HEK293T (cell line): ENCODE measurements around the gene COX5B.
A peak's percentile ranks its signal among the peaks of the same experiment; 100 is the strongest.
"Not testable (repeated sequence)": the region's sequence is repeated elsewhere in the genome, so short reads cannot be mapped to it uniquely, and the experiment has no call there.

ENCODE experiments used
- CTCF ChIA-PET: fragments of 350-600 bp; formaldehyde crosslinking; extraction: SDS; loops from one replicate; lab custom pipeline; 2021; ENCODE audit warnings: antibody characterized with exemption, inconsistent platforms; lab: Yijun Ruan, JAX
- POLR2A ChIA-PET: fragments of 350-600 bp; formaldehyde crosslinking; extraction: SDS; loops from one replicate; lab custom pipeline; 2020; ENCODE audit warnings: antibody characterized with exemption, inconsistent platforms; lab: Yijun Ruan, JAX
- DNase-seq: peaks from one replicate; pipeline ENCODE4 v3.0.0; 2012; ENCODE audit warnings: mixed read lengths; ENCODE audit errors: extremely low spot score
- ARNT ChIP-seq: fragments of 450-650 bp; IDR thresholded peaks from 2 replicates; pipeline ENCODE4 v1.6.1; 2017; ENCODE audit warnings: mild to moderate bottlenecking
- BHLHE40 ChIP-seq: fragments of 450-650 bp; IDR thresholded peaks from 2 replicates; pipeline ENCODE4 v1.6.1; 2016; ENCODE audit warnings: mild to moderate bottlenecking, moderate library complexity, borderline replicate concordance
- CTBP1 ChIP-seq: fragments of 450-650 bp; IDR thresholded peaks from 2 replicates; pipeline ENCODE4 v1.6.1; 2016; ENCODE audit warnings: borderline replicate concordance
- ELF4 ChIP-seq: fragments of 450-650 bp; IDR thresholded peaks from 2 replicates; pipeline ENCODE4 v1.6.1; 2017; ENCODE audit warnings: antibody characterized with exemption
- FOXA1 ChIP-seq: fragments of 450-650 bp; IDR thresholded peaks from 2 replicates; pipeline ENCODE4 v1.6.1; 2016; ENCODE audit warnings: mild to moderate bottlenecking
- FOXK2 ChIP-seq: fragments of 450-650 bp; IDR thresholded peaks from 2 replicates; pipeline ENCODE4 v1.6.1; 2016; ENCODE audit warnings: mild to moderate bottlenecking
- FOXM1 ChIP-seq: fragments of 450-650 bp; IDR thresholded peaks from 2 replicates; pipeline ENCODE4 v1.6.1; 2017; ENCODE audit warnings: mild to moderate bottlenecking, borderline replicate concordance
- HDGF ChIP-seq: fragments of 450-650 bp; IDR thresholded peaks from 2 replicates; pipeline ENCODE4 v1.6.1; 2017; ENCODE audit warnings: antibody characterized with exemption, borderline replicate concordance
- L3MBTL2 ChIP-seq: fragments of 450-650 bp; conservative IDR thresholded peaks from 2 replicates; pipeline ENCODE4 v1.6.1; 2016; ENCODE audit warnings: mild to moderate bottlenecking
- LEF1 ChIP-seq: fragments of 450-650 bp; IDR thresholded peaks from 2 replicates; pipeline ENCODE4 v1.6.1; 2017; ENCODE audit warnings: mild to moderate bottlenecking, borderline replicate concordance
- NFRKB ChIP-seq: fragments of 450-650 bp; IDR thresholded peaks from 2 replicates; pipeline ENCODE4 v1.6.1; 2016; ENCODE audit warnings: mild to moderate bottlenecking, moderate library complexity
- SP1 ChIP-seq: fragments of 450-650 bp; IDR thresholded peaks from 2 replicates; pipeline ENCODE4 v1.6.1; 2017
- SUZ12 ChIP-seq: fragments of 450-650 bp; IDR thresholded peaks from 2 replicates; pipeline ENCODE4 v1.6.1; 2016; ENCODE audit warnings: mild to moderate bottlenecking
- TARDBP ChIP-seq: fragments of 450-650 bp; IDR thresholded peaks from 2 replicates; pipeline ENCODE4 v1.6.1; 2016
- ZNF384 ChIP-seq: fragments of 450-650 bp; IDR thresholded peaks from 2 replicates; pipeline ENCODE4 v1.6.1; 2016
- TF ChIP-seq, protein P1 (sequence below): fragments of 450-650 bp; IDR thresholded peaks from 2 replicates; pipeline ENCODE4 v1.6.1; 2016

COX5B gene, protein sequence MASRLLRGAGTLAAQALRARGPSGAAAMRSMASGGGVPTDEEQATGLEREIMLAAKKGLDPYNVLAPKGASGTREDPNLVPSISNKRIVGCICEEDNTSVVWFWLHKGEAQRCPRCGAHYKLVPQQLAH

DNA sequence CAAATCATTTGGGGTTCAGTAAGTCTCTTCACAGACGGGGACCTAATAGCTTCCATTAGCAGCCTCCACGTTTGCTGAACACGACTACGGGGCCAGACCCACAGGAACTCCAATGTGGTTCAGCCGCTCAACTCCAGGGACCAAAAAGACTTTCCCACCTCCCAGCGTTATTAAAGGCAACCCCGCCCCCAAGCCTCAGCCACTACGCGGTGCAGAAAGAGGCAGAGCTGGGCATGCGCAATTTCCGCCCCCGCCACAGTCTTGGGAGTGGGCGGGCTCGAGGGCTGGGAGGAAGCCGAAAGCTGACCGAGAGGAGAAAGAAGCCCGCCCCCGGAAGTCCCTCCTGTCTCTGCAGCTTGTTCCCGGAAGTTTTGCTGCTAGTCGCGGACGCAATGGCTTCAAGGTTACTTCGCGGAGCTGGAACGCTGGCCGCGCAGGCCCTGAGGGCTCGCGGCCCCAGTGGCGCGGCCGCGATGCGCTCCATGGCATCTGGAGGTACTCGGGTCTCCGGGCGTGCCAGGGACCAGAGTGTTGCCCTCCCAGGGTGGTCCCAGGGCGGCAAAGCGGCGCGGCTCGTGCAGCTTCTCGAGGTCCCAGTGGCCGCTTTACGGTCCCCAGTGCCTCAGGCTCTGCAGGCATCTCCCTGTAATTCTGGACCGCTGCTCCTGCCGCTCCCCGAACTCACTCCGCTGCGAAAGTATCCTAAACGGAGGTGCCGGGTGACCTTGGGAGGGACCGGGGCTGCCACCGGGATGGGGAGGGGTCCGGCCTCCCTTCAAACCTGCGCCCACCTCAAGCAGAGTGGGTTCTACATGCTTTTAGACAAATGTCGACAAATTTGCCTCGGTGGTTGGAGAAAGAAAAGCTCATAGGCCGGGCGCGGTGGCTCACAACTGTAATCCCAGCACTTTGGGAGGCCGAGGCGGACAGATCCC lies at the start of gene COX5B:
Gene COX5B (plus strand): TSS at position 368 of the 935 bp plus-strand sequence. CDS start 25 bp downstream, at position 393.
- POLR2A ChIA-PET = interaction anchor here (0.5 to 6.0 kb wide), 15 partner anchors 10 to 759 kb away, joined by 3 to 164 read pairs (median 4); partner anchors contain the start of genes ACTR1B and ANKRD36B
- peak; percentile 99 for DNase-seq
- CTCF ChIA-PET = interaction anchor here (0.8 kb wide), 1 partner anchor 19 kb away, joined by 6 read pairs; no protein-coding TSS in a partner anchor
- TF ChIP-seq ZNF384 (no peak), LEF1 (no peak), ELF4 (peak; percentile 79), BHLHE40 (no peak), L3MBTL2 (peak; percentile 61), NFRKB (no peak), FOXA1 (no peak), TARDBP (no peak), FOXK2 (no peak), CTBP1 (no peak), HDGF (no peak), SP1 (no peak), ARNT (no peak), FOXM1 (no peak)
- TF ChIP-seq, protein P1, sequence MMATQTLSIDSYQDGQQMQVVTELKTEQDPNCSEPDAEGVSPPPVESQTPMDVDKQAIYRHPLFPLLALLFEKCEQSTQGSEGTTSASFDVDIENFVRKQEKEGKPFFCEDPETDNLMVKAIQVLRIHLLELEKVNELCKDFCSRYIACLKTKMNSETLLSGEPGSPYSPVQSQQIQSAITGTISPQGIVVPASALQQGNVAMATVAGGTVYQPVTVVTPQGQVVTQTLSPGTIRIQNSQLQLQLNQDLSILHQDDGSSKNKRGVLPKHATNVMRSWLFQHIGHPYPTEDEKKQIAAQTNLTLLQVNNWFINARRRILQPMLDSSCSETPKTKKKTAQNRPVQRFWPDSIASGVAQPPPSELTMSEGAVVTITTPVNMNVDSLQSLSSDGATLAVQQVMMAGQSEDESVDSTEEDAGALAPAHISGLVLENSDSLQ = no peak

DNA sequence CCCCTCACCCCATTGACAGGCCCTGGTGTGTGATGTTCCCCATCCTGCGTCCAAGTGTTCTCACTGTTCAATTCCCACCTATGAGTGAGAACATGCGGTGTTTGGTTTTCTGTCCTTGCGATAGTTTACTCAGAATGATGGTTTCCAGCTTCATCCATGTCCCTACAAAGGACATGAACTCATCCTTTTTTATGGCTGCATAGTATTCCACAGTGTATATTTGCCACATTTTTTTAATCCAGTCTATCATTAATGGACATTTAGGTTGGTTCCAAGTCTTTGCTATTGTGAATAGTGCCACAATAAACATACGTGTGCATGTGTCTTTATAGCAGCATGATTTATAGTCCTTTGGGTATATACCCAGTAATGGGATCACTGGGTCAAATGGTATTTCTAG lies 49.7 kb upstream of the COX5B start:
- CTCF ChIA-PET, POLR2A ChIA-PET, DNase-seq: not testable (repeated sequence)

DNA sequence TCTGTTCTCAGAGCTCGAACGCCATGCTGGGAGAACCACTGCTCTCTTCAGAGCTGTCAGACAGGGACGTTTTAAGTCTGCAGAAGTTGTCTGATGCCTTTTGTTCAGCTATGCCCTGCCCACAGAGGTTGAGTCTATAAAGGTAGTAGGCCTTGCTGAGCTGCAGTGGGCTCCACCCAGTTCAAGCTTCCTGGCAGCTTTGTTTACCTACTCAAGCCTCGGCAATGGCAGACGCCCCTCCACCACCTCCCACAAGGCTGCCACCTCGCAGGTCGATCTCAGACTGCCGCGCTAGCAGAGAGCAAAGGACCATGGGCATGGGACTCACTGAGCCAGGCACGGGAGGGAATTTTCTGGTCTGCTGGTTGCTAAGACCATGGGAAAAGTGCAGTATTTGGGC lies 44.3 kb upstream of the COX5B start:
- POLR2A ChIA-PET = not testable (repeated sequence)

DNA sequence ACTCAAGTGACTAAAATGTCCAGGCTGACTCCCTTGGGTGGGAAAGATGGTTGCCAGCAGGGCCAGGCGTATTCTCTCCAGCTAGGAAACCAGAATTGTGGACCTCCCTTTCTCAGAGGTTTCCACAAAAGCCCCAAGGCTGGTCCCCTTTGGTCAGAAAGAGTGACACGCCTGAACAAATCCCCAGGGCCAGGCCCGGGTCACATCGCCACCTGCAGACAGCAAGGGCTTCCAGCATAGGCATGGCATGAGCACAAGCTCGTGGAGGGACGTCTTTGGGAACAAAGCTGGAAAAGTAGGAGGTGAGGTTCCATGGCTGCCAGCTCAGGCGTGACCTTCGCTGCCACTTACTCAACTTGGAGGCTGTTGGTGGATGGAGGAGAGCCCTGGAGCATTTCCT lies 40.8 kb upstream of the COX5B start:
- POLR2A ChIA-PET, CTCF ChIA-PET, DNase-seq: not testable (repeated sequence)

More for the DNA sequence above, 44.3 kb upstream of the COX5B start:
- CTCF ChIA-PET, DNase-seq: not testable (repeated sequence)

DNA sequence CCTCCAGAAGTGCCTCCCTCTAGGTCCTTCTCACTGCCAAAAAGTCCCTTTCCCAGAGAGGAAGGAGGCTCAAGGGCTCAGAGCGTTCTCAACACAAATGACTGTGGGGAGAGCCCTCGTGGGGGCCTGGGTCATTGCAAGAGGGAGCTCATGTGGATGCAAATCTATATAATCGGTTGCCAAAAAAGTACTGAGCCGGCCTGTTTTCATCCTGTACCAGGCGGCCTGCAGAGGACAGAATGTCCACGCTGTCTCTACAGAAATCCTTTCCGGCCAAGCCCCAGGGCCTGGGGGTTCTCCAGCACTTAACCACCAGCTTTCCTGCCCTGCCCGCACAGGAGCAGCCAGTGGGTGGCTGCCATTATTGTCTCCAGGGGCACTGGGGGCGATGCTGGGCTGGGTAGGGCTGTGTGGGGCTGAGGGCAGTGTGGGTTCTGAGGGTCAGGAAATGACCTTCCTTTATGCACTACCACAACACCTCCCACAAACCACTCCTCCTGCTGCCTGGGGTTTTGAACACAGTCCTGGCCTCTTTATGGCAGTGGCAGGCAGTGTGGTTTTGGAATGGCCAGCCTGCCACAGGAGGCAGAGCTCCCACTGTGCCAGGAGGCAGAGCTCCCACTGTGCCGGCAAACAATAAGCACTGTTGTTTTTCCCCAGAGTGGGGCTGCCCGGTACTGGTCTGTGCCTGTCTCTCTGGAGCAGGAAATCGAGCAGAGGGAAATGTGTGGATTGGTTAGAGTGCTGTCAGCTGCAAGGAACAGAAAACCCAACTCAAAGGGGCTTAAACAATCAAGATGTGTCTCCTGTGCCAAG lies 40.1 kb upstream of the COX5B start:
- CTCF ChIA-PET, DNase-seq, POLR2A ChIA-PET: not testable (repeated sequence)

DNA sequence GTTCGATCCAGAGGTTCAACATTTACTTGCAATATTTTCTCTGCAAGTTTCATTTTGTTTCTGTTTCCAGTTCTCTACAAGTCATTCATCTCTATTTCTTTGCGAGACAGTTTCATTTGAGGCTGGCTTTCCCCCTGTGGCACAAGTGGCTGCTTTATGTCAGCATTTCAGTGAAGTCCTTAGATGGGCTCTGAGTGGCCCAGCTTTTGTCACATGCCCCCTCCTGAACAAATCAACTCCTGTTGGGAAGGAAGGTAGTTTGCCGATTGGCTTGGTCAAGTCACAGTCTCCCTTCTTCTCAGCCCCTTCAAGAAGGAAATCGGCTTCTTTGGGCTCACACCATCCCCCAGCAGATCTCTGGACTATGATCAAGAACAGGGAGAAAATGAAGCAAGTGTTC lies 37.1 kb upstream of the COX5B start:
- DNase-seq, CTCF ChIA-PET, POLR2A ChIA-PET: not testable (repeated sequence)

DNA sequence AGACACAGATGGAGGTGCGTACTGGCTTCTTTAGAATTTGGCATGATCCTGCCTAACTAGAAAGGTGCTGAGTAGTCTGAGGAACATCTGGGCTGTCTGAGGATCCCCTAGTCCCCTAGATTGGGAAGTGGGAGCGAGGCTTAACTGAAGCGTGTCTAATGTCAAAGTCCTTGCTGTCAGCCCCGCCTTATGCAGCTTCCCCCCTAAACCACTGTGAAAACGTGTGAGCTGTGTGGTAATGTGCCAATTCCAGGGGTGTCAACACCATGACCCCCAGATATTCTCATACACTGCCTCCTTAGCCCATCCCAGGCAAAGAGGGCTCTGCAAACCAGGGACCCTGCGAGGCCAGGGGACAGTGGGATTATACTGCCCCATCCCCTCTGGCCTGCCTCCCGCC lies 34.0 kb upstream of the COX5B start:
- DNase-seq, POLR2A ChIA-PET, CTCF ChIA-PET: not testable (repeated sequence)

DNA sequence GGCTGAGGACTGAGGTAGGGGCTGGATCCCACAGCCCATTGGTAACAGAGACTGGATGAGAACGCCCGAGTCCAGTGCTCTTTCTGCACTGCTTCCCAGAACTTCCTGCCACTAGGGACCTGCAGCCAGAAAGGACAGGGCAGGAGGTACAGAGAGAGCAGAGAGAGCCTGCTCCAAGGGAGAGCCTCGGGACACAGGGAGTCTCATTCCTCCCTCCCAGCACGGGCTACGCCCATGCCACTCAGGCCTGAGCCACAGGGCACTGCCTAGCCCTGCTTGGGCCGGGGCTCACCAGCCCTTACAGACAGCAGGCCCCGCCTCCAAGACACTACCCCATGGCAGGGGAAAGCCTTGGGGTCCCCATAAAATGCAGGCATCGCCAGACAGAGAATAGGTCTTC lies 30.1 kb upstream of the COX5B start:
- POLR2A ChIA-PET, DNase-seq, CTCF ChIA-PET: not testable (repeated sequence)

DNA sequence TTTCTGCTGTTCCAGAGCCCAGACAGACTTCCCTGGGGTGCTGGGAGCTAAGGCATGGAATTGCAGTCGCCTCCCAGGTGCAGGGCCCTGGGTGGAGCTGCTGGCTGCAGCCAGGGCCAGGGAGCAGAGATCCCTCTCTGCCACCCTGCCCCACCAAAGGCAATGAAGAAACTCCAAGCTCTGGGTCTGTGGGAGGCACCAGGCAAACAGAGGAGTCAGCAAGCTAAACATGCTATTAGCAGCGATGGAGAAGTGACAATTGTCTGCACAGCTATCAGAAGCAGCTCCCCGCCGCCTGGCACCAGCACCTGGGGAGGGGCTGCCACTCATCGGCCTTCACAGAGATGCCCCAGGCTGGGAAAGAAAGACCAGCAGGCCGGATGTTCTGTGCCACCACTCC lies 28.0 kb upstream of the COX5B start:
- no peak for DNase-seq
- POLR2A ChIA-PET = interaction anchor here (0.9 kb wide), 1 partner anchor 28 kb away, joined by 5 read pairs; the partner anchor contains the start of gene COX5B
- CTCF ChIA-PET = no interaction called here
- TF ChIP-seq, protein P1 = no peak
- no peak for TF ChIP-seq ARNT
- TF ChIP-seq FOXA1 = no peak
- TF ChIP-seq FOXM1 = no peak
- no peak for TF ChIP-seq CTBP1
- TF ChIP-seq BHLHE40 = no peak
- no peak for TF ChIP-seq ZNF384
- no peak for TF ChIP-seq ELF4
- no peak for TF ChIP-seq FOXK2
- no peak for TF ChIP-seq SP1
- TF ChIP-seq L3MBTL2 = no peak
- no peak for TF ChIP-seq TARDBP
- TF ChIP-seq NFRKB = no peak
- no peak for TF ChIP-seq LEF1
- TF ChIP-seq SUZ12 = no peak
- no peak for TF ChIP-seq HDGF

DNA sequence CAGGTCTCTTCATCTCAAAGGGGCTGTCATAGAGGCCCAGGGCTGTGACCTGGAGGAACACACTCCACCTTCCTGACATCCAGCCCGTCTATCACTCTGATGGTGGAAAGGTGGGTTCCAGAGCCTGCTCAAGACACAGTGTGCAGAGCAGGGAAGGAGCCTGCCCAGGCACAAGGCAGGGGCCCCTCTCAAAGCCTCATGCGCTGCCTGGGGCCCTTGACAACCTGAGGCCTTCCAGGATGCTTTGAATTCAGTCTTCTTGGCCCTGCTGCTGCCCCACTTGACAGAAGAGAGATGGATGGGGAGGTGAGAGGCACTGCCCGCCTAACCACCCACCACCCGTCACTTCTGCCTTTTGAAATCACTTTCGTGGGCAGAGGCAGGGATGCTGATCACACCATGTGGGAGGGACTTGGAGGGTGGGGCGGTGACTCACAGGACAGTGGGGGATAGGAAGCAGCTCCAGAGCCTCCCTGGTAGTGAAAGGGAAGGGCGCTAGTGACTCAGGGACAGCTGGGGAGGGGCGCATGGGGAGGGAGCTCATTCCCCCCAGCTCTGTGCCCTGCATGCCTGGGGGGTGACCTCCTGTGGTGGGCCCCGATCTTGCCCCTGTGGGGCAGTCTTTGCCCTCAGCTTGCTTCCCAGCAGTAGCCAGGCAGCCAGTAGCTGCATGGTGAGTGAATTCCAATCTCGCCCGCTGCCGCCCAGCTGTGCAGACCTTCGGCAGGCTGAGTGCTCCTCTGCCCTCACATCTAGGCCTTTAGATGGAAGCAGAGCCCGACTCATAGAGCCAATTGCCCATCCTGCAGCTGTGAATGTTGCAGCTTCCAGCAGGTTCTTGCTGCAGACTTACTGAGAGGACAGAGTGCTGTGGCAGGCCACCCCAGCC lies 26.7 kb upstream of the COX5B start:
- DNase-seq, CTCF ChIA-PET, POLR2A ChIA-PET: not testable (repeated sequence)

DNA sequence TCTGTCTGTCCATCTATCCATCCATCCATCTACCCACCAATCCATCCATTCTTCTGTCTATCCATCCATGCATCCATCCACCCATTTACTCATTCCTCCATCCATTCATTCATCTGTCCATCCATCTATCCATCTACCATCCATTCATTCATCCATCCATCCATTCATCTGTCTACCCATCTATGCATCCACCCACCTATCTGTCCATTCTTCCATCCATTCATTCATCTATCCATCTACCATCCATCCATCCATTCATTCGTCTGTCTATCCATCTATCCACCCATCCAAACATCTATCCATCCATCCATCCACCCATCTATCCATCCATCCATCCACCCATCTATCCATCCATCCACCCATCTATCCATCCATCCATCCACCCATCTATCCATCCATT lies 25.4 kb upstream of the COX5B start:
- POLR2A ChIA-PET, CTCF ChIA-PET, DNase-seq: not testable (repeated sequence)
